GM21447 (cell line): Measurements from ENCODE around the gene ARHGEF1.

Experiments used
- ATAC-seq: cut with Tn5 transposase; IDR thresholded peaks from one replicate; pipeline ENCODE4 v1.9.1; 2021; ENCODE audit not compliant: unreplicated experiment

Gene ARHGEF1

DNA sequence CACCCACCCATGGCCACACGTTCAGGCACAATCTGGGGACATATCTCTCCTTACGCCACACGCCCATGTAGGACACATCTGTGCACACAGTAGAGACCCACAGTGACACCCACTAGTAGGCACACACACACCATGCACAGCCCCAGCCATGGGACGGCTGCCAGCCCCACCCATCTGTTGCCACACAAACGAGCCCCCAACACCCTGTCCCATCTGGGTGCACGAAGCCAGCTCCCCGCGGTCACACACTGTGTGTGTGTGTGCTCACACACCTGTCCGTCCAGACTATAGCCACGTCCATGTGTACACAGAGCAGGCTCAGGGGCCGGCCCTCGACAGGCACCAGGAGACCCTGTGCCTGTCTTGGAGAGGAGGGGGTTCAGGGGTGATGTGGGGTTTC lies 34.7 kb downstream of the ARHGEF1 start:
- no peak for ATAC-seq

DNA sequence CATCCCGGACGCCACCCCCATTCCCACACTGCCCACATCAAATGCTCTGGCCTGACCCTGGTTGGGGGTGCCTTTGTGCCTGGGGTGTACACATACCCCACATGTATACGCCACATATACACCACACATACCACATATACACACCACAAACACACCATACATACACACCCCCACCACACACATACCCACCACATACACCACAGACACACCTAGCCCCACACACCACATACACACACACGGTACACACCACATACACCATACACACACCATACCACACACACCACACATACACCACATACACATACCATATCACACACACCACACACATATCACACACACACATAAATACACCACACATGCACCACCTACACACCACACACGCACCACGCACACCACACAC lies 35.1 kb downstream of the ARHGEF1 start:
- ATAC-seq, result no peak

DNA sequence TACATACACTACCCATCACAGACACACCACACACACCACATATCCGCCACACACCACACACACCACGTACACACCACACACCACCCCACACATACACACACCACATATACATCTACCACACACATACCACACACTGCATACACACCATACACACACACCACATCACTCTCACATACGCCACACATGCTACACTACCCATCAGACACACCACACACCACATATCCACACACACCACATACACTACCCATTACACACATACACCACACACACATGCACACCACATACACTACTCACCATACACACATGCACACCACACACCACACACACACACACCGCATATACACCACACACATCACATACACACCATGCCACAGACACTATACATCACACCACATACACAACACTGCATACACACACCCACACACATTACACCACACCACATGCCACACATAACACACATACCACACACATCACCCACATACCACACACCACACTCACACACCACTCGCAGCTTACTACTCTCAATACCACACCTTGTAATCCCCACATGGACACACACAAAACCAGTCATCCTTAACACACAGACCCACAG lies 35.8 kb downstream of the ARHGEF1 start:
- ATAC-seq, result no peak

DNA sequence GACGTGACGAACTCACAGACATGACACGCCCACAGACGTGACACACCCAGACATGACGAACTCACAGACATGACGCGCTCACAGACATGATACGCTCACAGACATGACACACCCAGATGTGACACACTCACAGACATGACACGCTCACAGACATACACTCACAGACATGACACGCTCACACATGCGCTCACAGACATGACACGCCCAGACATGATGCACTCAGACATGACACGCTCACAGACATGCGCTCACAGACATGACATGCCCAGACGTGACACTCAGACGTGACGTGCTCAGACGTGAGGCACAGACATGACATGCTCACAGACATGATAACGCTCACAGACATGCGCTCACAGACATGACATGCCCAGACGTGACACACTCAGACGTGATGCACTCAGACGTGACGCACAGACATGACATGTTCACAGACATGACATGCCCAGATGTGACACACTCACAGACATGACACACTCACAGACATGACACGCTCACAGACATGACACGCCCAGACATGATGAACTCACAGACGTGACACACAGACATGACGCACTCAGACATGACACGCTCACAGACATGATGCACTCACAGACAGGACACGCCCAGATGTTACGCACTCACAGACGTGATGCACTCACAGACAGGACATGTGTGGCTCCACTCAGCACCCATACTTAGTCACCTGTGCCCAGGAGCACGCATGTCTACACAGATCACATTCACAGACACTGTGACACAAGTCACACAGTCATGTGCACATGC lies 37.1 kb downstream of the ARHGEF1 start:
- no peak for ATAC-seq

DNA sequence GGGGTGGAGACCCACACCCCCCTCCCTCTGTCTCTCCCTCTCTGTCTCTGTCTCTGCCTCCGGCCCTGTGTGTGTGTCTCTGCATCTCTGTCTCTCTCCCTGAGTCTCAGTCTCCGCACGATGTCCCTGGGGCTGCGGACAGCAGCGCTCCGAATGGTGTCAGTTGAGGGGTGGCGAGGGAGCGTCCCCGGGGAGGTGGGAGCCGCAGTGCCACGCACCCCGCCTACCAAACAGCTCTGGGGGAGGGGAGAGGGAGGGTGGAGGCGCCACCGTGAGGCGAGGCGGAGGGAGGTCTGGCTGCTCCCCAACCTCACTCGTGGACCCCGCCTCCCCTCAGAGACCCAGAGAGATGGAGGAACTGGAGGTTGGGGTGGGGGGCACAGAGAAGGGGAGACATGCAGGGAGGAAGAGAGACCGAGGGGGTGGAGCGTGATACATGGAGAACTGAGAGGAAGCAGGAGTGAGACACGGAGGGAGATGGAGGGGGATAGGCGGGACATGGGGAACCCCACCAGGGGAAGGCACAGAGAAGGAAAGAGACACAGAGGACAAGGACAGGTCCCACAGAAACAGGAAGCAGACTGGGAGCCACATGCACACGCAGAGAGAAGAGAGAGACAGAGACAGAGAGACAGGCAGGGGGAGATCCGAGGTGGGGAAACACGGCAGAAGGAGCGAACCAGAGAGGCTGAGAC lies 38.0 kb downstream of the ARHGEF1 start:
- ATAC-seq, result no peak

DNA sequence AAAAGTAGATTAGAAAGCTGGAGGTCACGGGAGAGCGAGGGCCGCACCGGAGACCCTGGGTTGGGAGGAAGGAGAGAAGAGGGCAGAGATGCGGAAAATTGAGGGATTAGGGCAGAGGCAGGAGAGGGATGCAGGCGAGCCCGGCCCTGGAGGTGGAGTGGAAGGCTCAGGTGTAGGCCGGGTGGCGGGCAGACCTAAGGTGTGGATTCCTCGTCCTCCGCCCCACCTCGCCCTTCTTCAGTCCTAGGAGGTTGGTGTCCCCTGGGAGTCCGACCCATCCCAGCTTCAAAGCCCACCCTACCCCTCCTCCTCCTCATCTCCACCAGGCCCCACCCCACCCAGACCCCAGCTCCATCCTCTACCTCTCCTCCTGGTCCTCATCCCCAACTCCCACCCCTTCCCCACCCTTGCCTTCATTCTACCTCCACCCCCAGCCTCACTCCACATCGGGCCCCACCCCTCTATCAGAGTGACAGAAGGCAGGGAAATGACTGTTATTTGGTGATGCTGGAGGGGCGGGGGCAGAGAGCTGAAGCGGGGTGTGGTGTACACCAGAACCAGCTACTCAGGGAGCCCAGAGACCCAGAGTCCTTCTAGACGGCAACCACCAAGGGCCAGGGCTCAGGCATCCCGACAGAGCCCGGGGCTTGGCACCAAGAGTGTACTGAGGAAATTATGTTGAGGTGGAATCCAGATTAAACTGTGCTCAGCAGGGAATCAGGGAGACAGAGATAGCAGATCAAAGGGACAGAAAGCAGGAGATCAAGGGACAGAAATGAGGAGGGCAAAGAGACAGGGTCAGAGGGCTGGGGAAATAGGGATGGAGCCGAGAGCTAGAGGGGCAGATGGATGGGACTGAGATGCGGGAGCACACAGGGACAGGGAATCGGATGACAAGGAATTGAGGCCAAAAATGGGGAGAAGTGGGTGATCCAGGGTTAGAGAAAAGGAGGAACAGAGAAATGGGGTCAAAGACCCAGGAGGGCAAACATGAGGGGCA lies 38.9 kb downstream of the ARHGEF1 start:
- no peak for ATAC-seq

DNA sequence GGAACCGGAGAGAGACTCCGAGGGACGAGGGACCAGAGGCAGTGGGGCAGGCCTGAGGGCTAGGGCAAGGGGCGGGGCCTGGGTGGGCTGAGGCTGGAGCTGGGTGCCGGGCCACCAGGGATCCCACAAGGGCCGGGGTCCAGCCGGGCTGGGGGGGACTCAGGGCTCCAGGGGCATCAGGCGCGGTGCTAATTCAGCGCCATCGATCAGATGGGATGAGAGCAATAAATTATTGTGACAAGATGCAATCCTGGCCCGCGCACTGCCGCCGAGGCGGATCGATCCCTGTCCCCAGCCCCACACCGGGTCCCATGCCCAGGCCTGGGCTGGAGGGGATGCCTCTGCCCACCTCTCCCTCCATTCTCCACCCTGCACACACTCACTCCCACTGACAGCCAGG lies 39.6 kb downstream of the ARHGEF1 start:
- no peak for ATAC-seq

DNA sequence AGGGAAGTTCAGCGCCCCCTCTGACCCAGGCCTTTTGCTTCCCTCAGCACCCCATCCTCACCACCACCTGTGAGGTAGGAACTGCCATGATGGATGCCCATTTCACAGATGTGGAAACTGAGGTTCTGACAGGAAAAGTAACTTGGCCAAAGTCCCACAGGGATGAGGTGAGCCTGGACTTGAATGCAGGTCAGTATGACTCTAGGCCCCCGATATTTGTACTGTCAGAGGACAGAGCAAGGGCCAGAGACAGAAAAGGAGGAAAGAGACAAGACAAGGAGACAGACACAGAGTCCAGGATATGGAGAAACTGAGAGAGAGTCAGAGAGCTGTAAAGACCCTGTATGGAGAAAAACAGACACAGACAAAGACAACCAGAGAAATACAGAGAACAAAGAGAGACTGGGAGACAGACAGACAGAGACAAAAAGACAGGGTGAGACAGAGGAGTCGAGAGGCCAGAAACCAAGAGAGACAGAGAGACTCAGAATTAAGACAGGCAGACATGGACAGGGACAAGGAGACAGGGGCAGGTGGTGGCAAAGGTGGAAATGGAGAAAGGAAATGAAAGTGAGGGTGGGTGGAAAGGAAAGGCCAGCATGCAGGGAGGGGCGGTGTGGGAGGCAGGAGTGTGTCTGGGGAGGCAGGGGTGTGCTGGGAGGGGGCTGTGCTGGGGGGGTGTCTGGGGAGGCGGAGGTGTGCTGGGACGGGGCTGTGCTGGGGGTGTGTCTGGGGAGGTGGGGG lies 40.2 kb downstream of the ARHGEF1 start:
- ATAC-seq, result no peak

DNA sequence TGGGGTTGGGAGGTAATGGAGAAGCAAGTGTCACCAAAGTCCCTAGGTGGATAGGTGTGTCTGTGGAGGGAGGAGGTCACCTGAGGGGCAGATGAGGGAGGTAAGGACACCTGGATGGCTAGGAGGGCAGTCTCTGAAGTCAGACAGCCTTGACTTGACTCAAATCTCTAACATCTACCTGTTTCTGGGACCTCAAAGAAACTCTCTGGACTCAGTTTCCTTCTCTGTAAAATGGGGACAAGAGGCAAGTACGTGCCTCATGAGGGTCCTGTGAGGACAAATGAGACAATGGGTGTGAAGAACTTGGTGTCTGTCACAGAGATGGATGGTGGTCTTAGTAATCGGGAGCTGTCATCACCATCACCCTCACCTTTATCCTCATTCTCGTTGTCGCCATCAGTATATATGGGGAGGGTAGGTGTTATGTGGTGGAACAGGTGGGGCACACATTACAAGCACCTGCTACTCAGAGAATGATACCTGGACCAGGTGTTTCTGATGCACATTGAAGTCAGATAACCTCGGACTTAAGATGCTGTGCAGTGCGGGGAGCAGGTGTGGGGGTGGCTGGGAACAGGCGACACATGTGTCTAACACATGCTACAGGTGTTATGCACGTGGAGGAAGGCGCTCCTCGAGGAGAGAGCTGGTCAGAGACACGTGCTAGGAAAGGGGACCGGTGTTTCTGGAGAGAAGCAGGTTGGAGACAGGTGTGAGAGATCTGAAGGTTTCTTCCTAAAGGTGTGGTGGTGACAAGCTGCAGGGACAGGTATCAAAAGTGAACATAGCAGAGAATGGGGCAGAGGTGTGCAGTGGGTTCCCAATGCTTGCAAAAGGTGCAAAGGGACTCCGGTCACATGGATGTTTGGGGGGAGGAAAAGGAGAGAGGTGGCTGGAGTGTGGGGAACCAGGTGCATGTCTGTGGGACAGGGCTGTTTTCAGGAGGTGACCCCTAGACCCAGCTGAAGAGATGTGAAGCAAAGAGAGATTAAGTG lies 41.5 kb downstream of the ARHGEF1 start:
- ATAC-seq, result no peak

DNA sequence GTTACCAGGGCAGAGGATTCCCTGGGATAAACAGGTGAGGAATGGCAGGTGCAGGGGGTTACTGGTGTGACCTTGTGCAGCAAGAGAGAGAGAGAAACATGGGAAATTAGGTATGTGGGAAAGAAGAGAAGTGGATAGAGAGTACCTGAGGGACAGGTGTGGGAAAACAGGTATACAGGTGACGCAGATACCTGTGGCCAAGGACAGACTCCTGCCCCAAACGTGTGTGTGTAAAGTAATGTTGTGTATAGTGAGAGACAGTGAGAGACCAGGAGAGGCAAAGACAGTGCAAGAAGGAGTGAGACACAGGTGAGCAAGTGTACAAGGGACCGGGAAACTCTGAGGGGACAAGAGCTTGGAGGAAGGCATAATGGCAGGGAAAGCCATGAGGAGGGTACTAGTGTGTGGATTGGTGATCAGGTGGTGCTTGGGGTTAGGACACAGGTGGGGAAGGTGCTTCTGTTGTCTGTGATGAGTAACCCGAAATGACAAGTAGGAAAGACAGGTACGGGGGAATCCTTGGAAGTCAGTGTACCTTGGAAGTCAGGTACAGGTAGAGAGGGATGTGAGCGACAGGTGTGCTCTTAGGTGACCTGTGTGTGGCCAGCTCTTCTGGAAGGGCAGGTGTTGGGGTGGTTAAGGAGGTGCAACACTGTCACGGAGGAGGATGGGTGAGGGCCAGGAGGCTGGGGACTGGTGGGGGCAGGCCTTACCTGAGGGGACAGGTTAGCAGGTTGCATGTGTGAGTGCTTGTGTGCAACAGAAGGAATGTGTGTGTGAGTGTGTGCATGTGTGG lies 42.4 kb downstream of the ARHGEF1 start:
- ATAC-seq, result no peak

DNA sequence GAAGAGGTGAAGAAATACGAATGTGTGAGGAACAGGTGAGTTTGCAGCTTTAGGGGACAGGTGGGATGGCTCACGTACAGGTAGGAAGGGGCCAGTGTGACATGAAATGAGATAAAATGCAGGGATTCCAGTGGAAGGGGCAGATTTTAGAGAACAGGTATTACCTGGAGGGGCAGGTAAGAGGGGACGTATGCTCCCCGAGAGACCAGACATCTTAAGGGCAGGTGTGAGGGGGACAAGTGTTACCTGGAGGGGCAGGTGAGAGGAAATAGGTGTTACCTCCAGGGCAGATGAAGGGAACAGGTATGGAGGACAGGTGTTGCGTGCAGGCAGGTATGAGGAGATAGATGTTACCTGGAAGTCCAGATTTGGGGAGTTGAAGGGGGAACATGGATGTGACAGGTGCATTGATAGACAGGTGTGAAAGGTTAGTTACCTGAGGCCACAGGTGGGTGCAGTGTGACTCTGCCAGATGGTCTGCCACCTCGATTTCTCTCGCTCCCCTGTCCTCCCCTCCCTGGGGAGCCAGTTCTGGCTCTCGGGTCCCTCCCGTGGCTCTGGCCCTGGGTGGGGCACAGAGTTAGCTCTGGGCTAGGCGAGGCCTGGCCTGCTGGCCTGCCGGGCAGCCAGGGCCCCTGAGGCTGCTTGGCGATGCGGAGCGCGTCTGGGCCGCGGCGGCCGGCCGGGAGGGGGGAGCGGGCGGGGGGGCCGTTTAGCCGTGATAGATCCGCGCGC lies 43.2 kb downstream of the ARHGEF1 start:
- no peak for ATAC-seq

DNA sequence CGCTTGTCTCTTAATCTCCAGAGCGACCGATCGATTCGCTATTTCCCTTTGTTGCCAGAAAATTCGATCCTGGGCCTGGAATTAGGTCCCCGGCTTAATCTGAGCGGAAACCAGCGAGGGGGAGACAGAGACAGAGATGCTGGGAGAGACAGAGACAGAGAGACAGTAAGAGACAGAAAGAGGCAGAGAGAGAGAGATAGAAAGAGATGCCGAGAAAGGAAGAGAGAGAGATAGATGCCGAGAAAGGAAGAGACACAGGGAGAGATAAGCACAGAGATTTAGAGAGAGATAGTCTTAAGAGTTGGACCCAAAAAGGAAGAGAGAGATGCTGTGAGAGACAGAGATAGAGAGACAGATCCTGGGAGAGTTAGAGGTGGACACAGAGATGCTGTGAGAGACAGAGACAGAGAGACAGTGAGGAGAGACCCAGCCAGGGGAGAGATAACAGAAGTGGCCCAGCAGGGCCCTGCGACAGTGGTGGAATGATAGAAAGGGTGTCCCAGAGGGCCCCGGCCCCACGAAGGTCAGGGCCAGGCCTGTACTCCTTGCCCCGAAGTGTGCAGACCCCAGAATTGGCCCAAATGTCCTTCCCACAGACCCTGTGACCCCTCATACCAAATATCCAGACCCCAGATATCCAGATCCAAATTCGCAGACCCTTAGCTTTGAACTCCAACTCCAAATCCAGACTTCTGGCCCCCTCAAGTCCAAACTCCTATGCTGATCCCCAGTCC lies 43.9 kb downstream of the ARHGEF1 start:
- no peak for ATAC-seq

DNA sequence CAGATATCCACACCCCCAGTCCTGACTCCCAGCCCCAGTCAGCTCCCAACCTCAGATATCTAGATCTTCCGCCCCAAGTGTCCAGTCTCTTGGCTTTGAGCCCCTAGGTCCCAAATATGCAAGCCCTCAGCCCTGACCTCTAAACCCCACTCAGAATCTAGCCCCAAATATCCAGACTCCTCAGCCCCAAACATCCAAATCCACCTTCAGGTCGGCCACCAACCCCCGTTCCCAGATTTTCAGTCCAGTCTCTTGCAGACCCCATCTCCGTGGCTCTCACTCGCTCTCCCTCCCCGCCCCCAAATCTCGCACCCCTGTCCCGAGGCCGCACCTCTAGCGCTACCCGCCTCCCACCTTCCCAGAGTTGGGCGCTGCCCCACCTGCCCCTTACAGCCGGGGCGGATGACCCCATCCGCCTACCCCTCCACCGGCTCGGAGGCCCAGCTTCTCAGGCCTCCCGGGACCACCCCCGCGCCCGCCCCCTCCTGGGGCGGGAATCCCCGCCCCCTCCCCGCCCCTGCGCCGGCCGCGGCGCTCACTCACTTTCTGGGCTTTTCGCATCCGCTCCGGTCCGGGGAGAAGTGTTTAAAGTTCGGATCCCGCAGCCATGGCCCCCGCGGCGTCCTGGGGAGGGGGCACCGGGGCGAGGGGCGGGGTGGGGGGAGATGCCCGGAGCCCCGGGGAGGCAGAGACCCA lies 44.7 kb downstream of the ARHGEF1 start:
- ATAC-seq, result no peak

DNA sequence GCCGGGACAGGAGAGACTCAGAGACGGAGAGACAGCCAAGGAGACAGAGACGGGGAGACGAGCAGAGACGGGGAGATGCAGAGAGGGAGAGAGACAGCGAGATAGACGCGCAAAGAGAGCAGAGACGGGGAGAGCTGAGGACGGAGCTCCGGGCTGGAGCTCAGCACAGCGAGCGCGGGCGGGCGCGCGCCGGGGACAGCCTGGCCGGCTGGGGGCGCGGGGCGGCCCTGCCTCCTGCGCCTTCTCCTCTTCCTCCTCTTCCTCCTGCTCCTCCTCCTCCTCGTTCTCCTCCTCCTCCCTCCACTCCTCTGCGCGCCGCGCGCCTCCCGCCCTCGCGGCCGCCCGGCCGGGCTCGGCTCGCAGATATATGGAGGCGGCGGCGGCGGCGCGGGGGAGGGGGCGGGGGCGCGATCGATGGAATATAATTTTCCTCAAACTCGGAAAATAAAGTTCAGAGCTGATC lies 45.3 kb downstream of the ARHGEF1 start, which contains the start of gene ERFL:
Gene ERFL, minus strand, starts transcription at position 229 of the 463 bp plus-strand sequence. CDS start 15,530 bp downstream, outside the sequence.
- no peak for ATAC-seq

DNA sequence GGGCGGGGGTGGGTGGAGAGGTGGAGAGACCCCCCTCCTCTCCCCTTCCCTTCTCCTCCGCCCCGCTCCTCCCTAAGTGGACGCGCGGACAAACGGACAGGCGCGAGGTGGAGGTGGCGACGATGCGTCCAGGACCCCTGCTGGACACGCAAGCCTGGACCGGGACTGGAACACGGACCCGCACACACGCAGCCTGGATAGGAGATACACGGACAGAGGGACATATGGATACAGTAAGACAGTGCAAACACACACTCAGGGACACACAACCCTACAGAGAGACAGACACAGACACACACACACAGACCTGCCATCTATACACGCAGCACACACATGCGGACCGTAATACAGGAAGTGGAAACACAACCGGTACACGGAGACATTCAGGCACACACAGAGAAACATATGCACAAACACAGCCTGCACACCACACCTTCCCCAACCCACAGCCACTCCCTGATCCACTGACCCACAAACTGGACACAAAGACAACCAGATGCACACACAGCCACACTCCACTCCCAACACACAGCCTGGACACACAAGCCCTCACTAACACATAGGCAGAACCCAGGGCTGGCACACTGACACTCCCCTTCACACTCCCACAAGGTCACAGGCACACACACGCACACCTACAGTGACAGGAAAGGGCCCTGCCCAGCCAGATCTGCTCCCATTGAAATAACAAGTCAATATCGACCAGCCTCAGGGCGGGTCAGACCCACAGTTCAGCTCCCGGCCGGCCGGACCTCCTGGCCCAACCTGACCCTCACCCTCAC lies 46.0 kb downstream of the ARHGEF1 start:
- no peak for ATAC-seq
